A673 (cell line): ENCODE measurements around the gene TSPYL2. TPM values are rescaled to one million over a fixed set of nuclear protein-coding genes. Genes with fewer than 3 reads are reported as not detected.

Experiments
- BruUV-seq: library from RNA; stranded (reverse); fragments of 400-500 nt; replicated peaks from 2 replicates; lab custom pipeline; 2021; lab: Mats Ljungman, UMichigan
- CTCF ChIA-PET: fragments of 300-600 bp; sonication (Branson Sonifier 250); formaldehyde crosslinking; loops from one replicate; lab custom pipeline; 2022; ENCODE audit warnings: antibody characterized with exemption; lab: Charles Lee
- POLR2A ChIA-PET: fragments of 300-600 bp; sonication (Branson Sonifier 250); formaldehyde crosslinking; loops from one replicate; lab custom pipeline; 2022; ENCODE audit warnings: antibody characterized with exemption; ENCODE audit not compliant: low non-redundant PET; lab: Charles Lee
- DNase-seq: peaks from one replicate; pipeline ENCODE4 v3.0.0-alpha.2; 2015; ENCODE audit warnings: low spot score
- H3K27ac ChIP-seq: fragments of 200-600 bp; sonication (generic); 2 replicates; pipeline ENCODE4 v1.5.1; 2016; ENCODE audit warnings: mixed run types, low read depth, mild to moderate bottlenecking, mixed read lengths, antibody characterized with exemption, low read length; ENCODE audit not compliant: poor library complexity, severe bottlenecking
- H3K27me3 ChIP-seq: fragments of 200-600 bp; sonication (generic); replicated peaks from 2 replicates; pipeline ENCODE4 v1.6.1; 2017; ENCODE audit warnings: mixed run types, low read depth, mild to moderate bottlenecking, mixed read lengths, antibody characterized with exemption, low read length; ENCODE audit not compliant: insufficient read depth, poor library complexity
- H3K36me3 ChIP-seq: fragments of 200-600 bp; sonication (generic); 2 replicates; pipeline ENCODE4 v1.6.1; 2016; ENCODE audit warnings: mixed run types, mild to moderate bottlenecking, mixed read lengths, antibody characterized with exemption, low read length; ENCODE audit not compliant: insufficient read depth, poor library complexity, severe bottlenecking
- H3K4me1 ChIP-seq: fragments of 200-600 bp; sonication (generic); 2 replicates; pipeline ENCODE4 v1.6.1; 2017; ENCODE audit warnings: mixed run types, mild to moderate bottlenecking, mixed read lengths, antibody characterized with exemption, low read length; ENCODE audit not compliant: insufficient read depth, poor library complexity, severe bottlenecking
- H3K4me3 ChIP-seq: fragments of 200-600 bp; sonication (generic); 2 replicates; pipeline ENCODE4 v1.5.1; 2016; ENCODE audit warnings: low read depth, mixed run types, mild to moderate bottlenecking, mixed read lengths, low read length; ENCODE audit not compliant: poor library complexity, severe bottlenecking
- H3K9me3 ChIP-seq: fragments of 200-600 bp; sonication (generic); 2 replicates; pipeline ENCODE4 v1.6.1; 2016; ENCODE audit warnings: mixed run types, low read depth, mild to moderate bottlenecking, mixed read lengths, antibody characterized with exemption, low read length; ENCODE audit not compliant: poor library complexity, severe bottlenecking
- CTCF ChIP-seq: fragments of 300-800, 200-600 bp; sonication (generic); conservative IDR thresholded peaks from 2 replicates; pipeline ENCODE4 v1.5.1; 2017; ENCODE audit warnings: low read depth, mild to moderate bottlenecking, antibody characterized with exemption, low read length, moderate library complexity, mixed read lengths
- EZH2 ChIP-seq: fragments of 200-600 bp; sonication (generic); IDR thresholded peaks from 2 replicates; pipeline ENCODE4 v1.6.1; 2017; ENCODE audit warnings: borderline replicate concordance, low read depth, mild to moderate bottlenecking, mixed read lengths, antibody characterized with exemption, low read length; ENCODE audit not compliant: poor library complexity, severe bottlenecking
- intact Hi-C: fragments of 100-400 bp; cut with micrococcal nuclease; formaldehyde crosslinking; loops from one replicate; pipeline ENCODE4 v1.10.0; 2022; ENCODE audit not compliant: unreplicated experiment
- total RNA-seq: library from RNA; stranded (reverse); gene quantifications from 2 replicates; pipeline ENCODE4 v1.2.3, GENCODE V29; 2021

TSPYL2 gene
- total RNA-seq, 1 experiment from 2014 or later: 25.0 TPM

GRCh38 chrX:53044995-53045394, 37.2 kb upstream of the TSPYL2 start:
- Histone ChIP-seq H3K4me3 (no peak overlapping the region), H3K9me3 (no peaks in the 10 kb centered on the region), H3K27me3 (peaks cover 23% of the 10 kb centered on the region), H3K4me1 (no peaks in the 10 kb centered on the region), H3K36me3 (no peaks in the 10 kb centered on the region), H3K27ac (no peak overlapping the region)
- no peak for TF ChIP-seq CTCF
- ChIA-PET POLR2A (no interaction called here), CTCF (no interaction called here)
- no peak for DNase-seq
- no TSS peak for BruUV-seq
- intact Hi-C loops: no loop called here

GRCh38 chrX:53047228-53047627, 34.9 kb upstream of the TSPYL2 start:
- DNase-seq: peak; percentile 42
- Histone ChIP-seq H3K27me3 (peaks cover 6% of the 10 kb centered on the region), H3K4me1 (no peaks in the 10 kb centered on the region), H3K36me3 (no peaks in the 10 kb centered on the region), H3K9me3 (no peaks in the 10 kb centered on the region), H3K4me3 (no peak overlapping the region), H3K27ac (no peak overlapping the region)
- TF ChIP-seq EZH2 (no peak), CTCF (peak; percentile 43)
- intact Hi-C loops: no loop called here
- POLR2A ChIA-PET: no interaction called here
- CTCF ChIA-PET: no interaction called here
- no TSS peak for BruUV-seq

GRCh38 chrX:53048169-53049126, 33.7 kb upstream of the TSPYL2 start, which contains the start of gene GPR173:
Gene GPR173 (plus strand): TSS chrX:53048789. CDS start chrX:53076622, 27,833 bp downstream.
- no peaks in the 10 kb centered on the region for H3K4me1 ChIP-seq
- no peaks in the 10 kb centered on the region for H3K9me3 ChIP-seq
- intact Hi-C loops: no loop called here
- no TSS peak for BruUV-seq
- no peaks in the 10 kb centered on the region for H3K27me3 ChIP-seq
- TF ChIP-seq EZH2 (no peak), CTCF (no peak)
- CTCF ChIA-PET: interaction anchor here (0.6 kb wide), 1 partner anchor 246 kb away, joined by 8 read pairs; no protein-coding TSS in a partner anchor
- H3K36me3 ChIP-seq: no peaks in the 10 kb centered on the region
- peak within 1 kb of the TSS; percentile 55 for H3K4me3 ChIP-seq
- POLR2A ChIA-PET: no interaction called here
- peak within 1 kb of the TSS; percentile 84 for H3K27ac ChIP-seq
- peak; percentile 63 for DNase-seq
